HepG2 (cell line): Measurements from ENCODE around the gene PLXNA3. TPM values are rescaled to one million over a fixed set of nuclear protein-coding genes. Genes with fewer than 3 reads are reported as not detected.

Experiments
- ATAC-seq: fragments of 200-7000 bp; cut with Tn5 transposase; 3 replicates; pipeline ENCODE4 v1.9.1; 2020; ENCODE audit warnings: mild to moderate bottlenecking, moderate library complexity
- BruUV-seq: library from RNA; stranded (reverse); fragments of 400-500 nt; replicated peaks from 2 replicates; lab custom pipeline; 2021; lab: Mats Ljungman, UMichigan
- CTCF ChIA-PET: fragments of 300-600 bp; formaldehyde crosslinking; extraction: SDS; loops from one replicate; lab custom pipeline; 2021; ENCODE audit warnings: low total read pairs, inconsistent platforms, low intra/inter-chr PET ratio; lab: Yijun Ruan, JAX
- POLR2A ChIA-PET: fragments of 350-600 bp; sonication (Branson Sonifier 250); formaldehyde crosslinking; loops from one replicate; lab custom pipeline; 2020; ENCODE audit warnings: antibody characterized with exemption, inconsistent platforms; lab: Yijun Ruan, JAX
- DNase-seq: peaks from one replicate; pipeline ENCODE4 v3.0.0-alpha.2; 2015; ENCODE audit warnings: low spot score
- FAIRE-seq: peaks from 3 replicates; lab custom pipeline; 2011; peaks lifted over from hg19 to GRCh38; lab: Jason Lieb, UNC
- H2AFZ ChIP-seq: one replicate; pipeline ENCODE4 v1.6.1; 2011; ENCODE audit warnings: low read length, inconsistent platforms
- H3K27ac ChIP-seq: fragments of 300-600 bp; 3 replicates; pipeline ENCODE4 v1.8.0; 2011; ENCODE audit warnings: mixed run types, mild to moderate bottlenecking, mixed read lengths, low read length, inconsistent platforms; ENCODE audit not compliant: insufficient read depth; ENCODE audit errors: extremely low read length
- H3K27me3 ChIP-seq, 2 experiments: fragments of 200-600 bp in 1 of 2; 2 replicates in 1 of 2; 3 replicates in 1 of 2; pipeline versions ENCODE4 v1.6.0 to v1.8.0; 2011; ENCODE audit warnings: low read length in 2 of 2, mild to moderate bottlenecking in 2 of 2, moderate library complexity in 2 of 2, inconsistent platforms in 1 of 2; ENCODE audit not compliant: insufficient read depth in 2 of 2, control insufficient read depth in 1 of 2
- H3K36me3 ChIP-seq, 2 experiments: fragments of 200-600 bp in 1 of 2; replicated peaks in 1 of 2; 2 replicates in 1 of 2; 3 replicates in 1 of 2; pipeline versions ENCODE4 v1.5.1 to v1.8.0; 2011; ENCODE audit warnings: low read length in 2 of 2, inconsistent platforms in 1 of 2; ENCODE audit not compliant: insufficient read depth in 2 of 2, control insufficient read depth in 1 of 2
- H3K4me1 ChIP-seq: 2 replicates; pipeline ENCODE4 v1.5.1; 2012; ENCODE audit warnings: low read length, inconsistent platforms; ENCODE audit not compliant: insufficient read depth
- H3K4me2 ChIP-seq: 2 replicates; pipeline ENCODE4 v1.6.0; 2011; ENCODE audit warnings: low read depth, low read length, inconsistent platforms
- H3K4me3 ChIP-seq, 3 experiments: fragments of 200-600 bp in 1 of 3; sonication (generic), shearing (Covaris generic) in 1 of 3; replicated peaks in 1 of 3; 2 replicates each; pipeline ENCODE4 v1.5.1; 2011 to 2016; ENCODE audit warnings: low read length in 3 of 3, inconsistent platforms in 2 of 3, low read depth in 2 of 3, mild to moderate bottlenecking in 2 of 3, control low read depth in 1 of 3, mixed read lengths in 1 of 3; ENCODE audit not compliant: insufficient read depth in 1 of 3
- H3K79me2 ChIP-seq: one replicate; pipeline ENCODE4 v1.6.1; 2011; ENCODE audit warnings: low read length, inconsistent platforms; ENCODE audit not compliant: insufficient read depth
- H3K9ac ChIP-seq: 2 replicates; pipeline ENCODE4 v1.6.0; 2011; ENCODE audit warnings: mild to moderate bottlenecking, low read depth, low read length, inconsistent platforms; ENCODE audit not compliant: insufficient read depth
- H3K9me3 ChIP-seq: 2 replicates; pipeline ENCODE4 v1.5.1; 2012; ENCODE audit warnings: mild to moderate bottlenecking, low read length
- H4K20me1 ChIP-seq: 2 replicates; pipeline ENCODE4 v1.6.0; 2011; ENCODE audit warnings: inconsistent platforms, mild to moderate bottlenecking, low read length, moderate library complexity; ENCODE audit not compliant: insufficient read depth
- CHD2 ChIP-seq: IDR thresholded peaks from 2 replicates; pipeline ENCODE4 v1.6.1; 2011; ENCODE audit warnings: low read depth, low read length, improper control_type of control experiment
- MEIS2 ChIP-seq: sonication (generic); formaldehyde crosslinking; IDR thresholded peaks from 2 replicates; pipeline ENCODE4 v1.9.0; 2021; ENCODE audit warnings: mild to moderate bottlenecking, missing genetic modification reagents
- SCMH1 ChIP-seq: sonication (generic); formaldehyde crosslinking; IDR thresholded peaks from 2 replicates; pipeline ENCODE4 v1.9.0; 2021; ENCODE audit warnings: missing genetic modification reagents, mild to moderate bottlenecking, borderline replicate concordance
- SMC3 ChIP-seq: IDR thresholded peaks from 2 replicates; pipeline ENCODE4 v1.6.1; 2011; ENCODE audit warnings: low read length, improper control_type of control experiment
- SNAI1 ChIP-seq: sonication (generic); formaldehyde crosslinking; IDR thresholded peaks from 2 replicates; pipeline ENCODE4 v1.5.0; 2020; ENCODE audit warnings: mild to moderate bottlenecking, missing genetic modification reagents, borderline replicate concordance
- ZNF337 ChIP-seq: sonication (generic); formaldehyde crosslinking; IDR thresholded peaks from 2 replicates; pipeline ENCODE4 v1.5.1; 2020; ENCODE audit warnings: missing genetic modification reagents, low read depth, mild to moderate bottlenecking, borderline replicate concordance
- ZNF33B ChIP-seq: sonication (generic); formaldehyde crosslinking; IDR thresholded peaks from 2 replicates; pipeline ENCODE4 v1.5.1; 2020; ENCODE audit warnings: mild to moderate bottlenecking, missing genetic modification reagents
- ZNF740 ChIP-seq: sonication (generic); formaldehyde crosslinking; IDR thresholded peaks from 2 replicates; pipeline ENCODE4 v1.4.0; 2020; ENCODE audit warnings: missing genetic modification reagents
- ZNF75D ChIP-seq: sonication (generic); formaldehyde crosslinking; IDR thresholded peaks from 2 replicates; pipeline ENCODE4 v1.8.1; 2023; ENCODE audit warnings: missing genetic modification reagents, mild to moderate bottlenecking, borderline replicate concordance
- WGBS: methylation state at CpG from one replicate; pipeline ENCODE4 v1.1.6; 2017; ENCODE audit warnings: low lambda C conversion rate; 5-methylcytosine and 5-hydroxymethylcytosine counted together
- in situ Hi-C: cut with HindIII; loops from 2 replicates; pipeline ENCODE4 v1.10.0; 2017; ENCODE audit warnings: low pct_unique_long_range_greater_than_20kb; ENCODE audit not compliant: extremely low pct_ligation_motif_present
- intact Hi-C: fragments of 100-400 bp; cut with micrococcal nuclease; formaldehyde crosslinking; loops from one replicate; pipeline ENCODE4 v1.10.0; 2022; ENCODE audit not compliant: unreplicated experiment
- polyA plus RNA-seq, 8 experiments: library from polyadenylated mRNA; depleted of rRNA in 3 of 8; stranded (reverse) in 7 of 8; unstranded in 1 of 8; fragments of >200 nt; fragmentation: Illumina TruSeq in 4 of 8; extraction: Trizol in 4 of 8; gene quantifications; 2 replicates each; pipeline versions ENCODE4 v1.2.1 to v1.2.3, GENCODE V29; 2011 to 2016; ENCODE audit warnings: low read depth in 4 of 8, missing spikeins in 1 of 8, mixed read lengths in 1 of 8; ENCODE audit not compliant: insufficient read depth in 1 of 8
- total RNA-seq, 5 experiments: library from RNA; depleted of rRNA; stranded (reverse); fragments of >200 nt; fragmentation: Illumina TruSeq; extraction: Trizol; gene quantifications; 2 replicates each; pipeline ENCODE4 v1.2.3, GENCODE V29; 2016; ENCODE audit warnings: low read depth in 1 of 5
- TF ChIP-seq, protein P1 (sequence below): sonication (generic); formaldehyde crosslinking; conservative IDR thresholded peaks from 2 replicates; pipeline ENCODE4 v1.4.0; 2020; ENCODE audit warnings: missing genetic modification reagents
- TF ChIP-seq, protein P2 (sequence below): sonication (generic); formaldehyde crosslinking; IDR thresholded peaks from 2 replicates; pipeline ENCODE4 v1.4.0; 2020; ENCODE audit warnings: mild to moderate bottlenecking, missing genetic modification reagents
- TF ChIP-seq, protein P3 (sequence below): sonication (generic); formaldehyde crosslinking; IDR thresholded peaks from 2 replicates; pipeline ENCODE4 v1.4.0; 2020; ENCODE audit warnings: mild to moderate bottlenecking, missing genetic modification reagents
- TF ChIP-seq, protein P4 (sequence below): sonication (generic); formaldehyde crosslinking; IDR thresholded peaks from 2 replicates; pipeline ENCODE4 v1.4.0; 2020; ENCODE audit warnings: mild to moderate bottlenecking, low read depth, missing genetic modification reagents
- TF ChIP-seq, protein P5 (sequence below), 2 experiments: sonication (generic) in 1 of 2; formaldehyde crosslinking in 1 of 2; IDR thresholded peaks; 2 replicates each; pipeline versions ENCODE4 v1.6.1 to v1.9.0; 2014 to 2022; ENCODE audit warnings: antibody characterized with exemption in 1 of 2, borderline replicate concordance in 1 of 2, inconsistent platforms in 1 of 2, low read depth in 1 of 2, missing genetic modification reagents in 1 of 2

PLXNA3 gene
- total and polyA plus RNA-seq, 2 of the 13 experiments (the other 11 are each of a cell fraction or from before 2014, with no cell fraction given) = 5.8 to 20.6 TPM

- in situ Hi-C loops = no loop called here
- H3K27me3 ChIP-seq = no peaks in the 10 kb centered on the region
- no CpG with 5 or more reads among the region's 14 CpGs for WGBS
- no peaks in the 10 kb centered on the region for H3K9me3 ChIP-seq
- no peaks in the 10 kb centered on the region for H3K4me1 ChIP-seq
- H3K4me3 ChIP-seq = no peak overlapping the region
- no peaks in the 10 kb centered on the region for H3K79me2 ChIP-seq
- ChIA-PET CTCF (no interaction called here), POLR2A (no interaction called here)
- ATAC-seq (no peak), DNase-seq (no peak), FAIRE-seq (no peak)
- H2AFZ ChIP-seq = no peak overlapping the region
- no peak overlapping the region for H3K9ac ChIP-seq
- no TSS peak for BruUV-seq
- H3K36me3 ChIP-seq = peaks cover 3 to 9% of the 10 kb centered on the region in 2 experiments; a peak in 3 of 5 replicates
- no peak overlapping the region for H3K27ac ChIP-seq
- no peaks in the 10 kb centered on the region for H4K20me1 ChIP-seq
- intact Hi-C loops = no loop called here
- H3K4me2 ChIP-seq = no peak overlapping the region
- TF ChIP-seq CHD2 = no peak
- TF ChIP-seq, protein P1, sequence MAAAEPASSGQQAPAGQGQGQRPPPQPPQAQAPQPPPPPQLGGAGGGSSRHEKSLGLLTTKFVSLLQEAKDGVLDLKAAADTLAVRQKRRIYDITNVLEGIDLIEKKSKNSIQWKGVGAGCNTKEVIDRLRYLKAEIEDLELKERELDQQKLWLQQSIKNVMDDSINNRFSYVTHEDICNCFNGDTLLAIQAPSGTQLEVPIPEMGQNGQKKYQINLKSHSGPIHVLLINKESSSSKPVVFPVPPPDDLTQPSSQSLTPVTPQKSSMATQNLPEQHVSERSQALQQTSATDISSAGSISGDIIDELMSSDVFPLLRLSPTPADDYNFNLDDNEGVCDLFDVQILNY = no peak
- TF ChIP-seq ZNF33B (CRISPR knock-in tag) = no peak
- no peak for TF ChIP-seq SCMH1 (CRISPR knock-in tag)
- TF ChIP-seq ZNF337 = no peak
- TF ChIP-seq SNAI1 = no peak
- no peak for TF ChIP-seq ZNF75D (CRISPR knock-in tag)
- TF ChIP-seq MEIS2 = no peak
- TF ChIP-seq, protein P2, sequence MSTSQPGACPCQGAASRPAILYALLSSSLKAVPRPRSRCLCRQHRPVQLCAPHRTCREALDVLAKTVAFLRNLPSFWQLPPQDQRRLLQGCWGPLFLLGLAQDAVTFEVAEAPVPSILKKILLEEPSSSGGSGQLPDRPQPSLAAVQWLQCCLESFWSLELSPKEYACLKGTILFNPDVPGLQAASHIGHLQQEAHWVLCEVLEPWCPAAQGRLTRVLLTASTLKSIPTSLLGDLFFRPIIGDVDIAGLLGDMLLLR (CRISPR knock-in tag) = no peak
- TF ChIP-seq SMC3 = no peak
- TF ChIP-seq, protein P3, sequence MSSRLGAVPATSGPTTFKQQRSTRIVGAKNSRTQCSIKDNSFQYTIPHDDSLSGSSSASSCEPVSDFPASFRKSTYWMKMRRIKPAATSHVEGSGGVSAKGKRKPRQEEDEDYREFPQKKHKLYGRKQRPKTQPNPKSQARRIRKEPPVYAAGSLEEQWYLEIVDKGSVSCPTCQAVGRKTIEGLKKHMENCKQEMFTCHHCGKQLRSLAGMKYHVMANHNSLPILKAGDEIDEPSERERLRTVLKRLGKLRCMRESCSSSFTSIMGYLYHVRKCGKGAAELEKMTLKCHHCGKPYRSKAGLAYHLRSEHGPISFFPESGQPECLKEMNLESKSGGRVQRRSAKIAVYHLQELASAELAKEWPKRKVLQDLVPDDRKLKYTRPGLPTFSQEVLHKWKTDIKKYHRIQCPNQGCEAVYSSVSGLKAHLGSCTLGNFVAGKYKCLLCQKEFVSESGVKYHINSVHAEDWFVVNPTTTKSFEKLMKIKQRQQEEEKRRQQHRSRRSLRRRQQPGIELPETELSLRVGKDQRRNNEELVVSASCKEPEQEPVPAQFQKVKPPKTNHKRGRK (CRISPR knock-in tag) = no peak
- TF ChIP-seq, protein P4, sequence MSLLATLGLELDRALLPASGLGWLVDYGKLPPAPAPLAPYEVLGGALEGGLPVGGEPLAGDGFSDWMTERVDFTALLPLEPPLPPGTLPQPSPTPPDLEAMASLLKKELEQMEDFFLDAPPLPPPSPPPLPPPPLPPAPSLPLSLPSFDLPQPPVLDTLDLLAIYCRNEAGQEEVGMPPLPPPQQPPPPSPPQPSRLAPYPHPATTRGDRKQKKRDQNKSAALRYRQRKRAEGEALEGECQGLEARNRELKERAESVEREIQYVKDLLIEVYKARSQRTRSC (CRISPR knock-in tag) = no peak
- no peak for TF ChIP-seq ZNF740
- TF ChIP-seq, protein P5, sequence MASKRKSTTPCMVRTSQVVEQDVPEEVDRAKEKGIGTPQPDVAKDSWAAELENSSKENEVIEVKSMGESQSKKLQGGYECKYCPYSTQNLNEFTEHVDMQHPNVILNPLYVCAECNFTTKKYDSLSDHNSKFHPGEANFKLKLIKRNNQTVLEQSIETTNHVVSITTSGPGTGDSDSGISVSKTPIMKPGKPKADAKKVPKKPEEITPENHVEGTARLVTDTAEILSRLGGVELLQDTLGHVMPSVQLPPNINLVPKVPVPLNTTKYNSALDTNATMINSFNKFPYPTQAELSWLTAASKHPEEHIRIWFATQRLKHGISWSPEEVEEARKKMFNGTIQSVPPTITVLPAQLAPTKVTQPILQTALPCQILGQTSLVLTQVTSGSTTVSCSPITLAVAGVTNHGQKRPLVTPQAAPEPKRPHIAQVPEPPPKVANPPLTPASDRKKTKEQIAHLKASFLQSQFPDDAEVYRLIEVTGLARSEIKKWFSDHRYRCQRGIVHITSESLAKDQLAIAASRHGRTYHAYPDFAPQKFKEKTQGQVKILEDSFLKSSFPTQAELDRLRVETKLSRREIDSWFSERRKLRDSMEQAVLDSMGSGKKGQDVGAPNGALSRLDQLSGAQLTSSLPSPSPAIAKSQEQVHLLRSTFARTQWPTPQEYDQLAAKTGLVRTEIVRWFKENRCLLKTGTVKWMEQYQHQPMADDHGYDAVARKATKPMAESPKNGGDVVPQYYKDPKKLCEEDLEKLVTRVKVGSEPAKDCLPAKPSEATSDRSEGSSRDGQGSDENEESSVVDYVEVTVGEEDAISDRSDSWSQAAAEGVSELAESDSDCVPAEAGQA (IDR thresholded peaks at IDR 0.05; ENCODE audit: low read depth) = no peak
- TF ChIP-seq, protein P5 (CRISPR knock-in tag; IDR thresholded peaks at IDR 0.05; ENCODE audit: borderline replicate concordance) = no peak
Observed at GRCh38 chrX:154465601-154466000, 7.5 kb downstream of the PLXNA3 start.
